T1000 (cell line): ENCODE results near the gene IGF2R.

Experiments
- DNase-seq: peaks from one replicate; lab custom pipeline; 2025; ENCODE audit warnings: mixed read lengths; lab: John Stamatoyannopoulos, UW

The IGF2R gene

DNA sequence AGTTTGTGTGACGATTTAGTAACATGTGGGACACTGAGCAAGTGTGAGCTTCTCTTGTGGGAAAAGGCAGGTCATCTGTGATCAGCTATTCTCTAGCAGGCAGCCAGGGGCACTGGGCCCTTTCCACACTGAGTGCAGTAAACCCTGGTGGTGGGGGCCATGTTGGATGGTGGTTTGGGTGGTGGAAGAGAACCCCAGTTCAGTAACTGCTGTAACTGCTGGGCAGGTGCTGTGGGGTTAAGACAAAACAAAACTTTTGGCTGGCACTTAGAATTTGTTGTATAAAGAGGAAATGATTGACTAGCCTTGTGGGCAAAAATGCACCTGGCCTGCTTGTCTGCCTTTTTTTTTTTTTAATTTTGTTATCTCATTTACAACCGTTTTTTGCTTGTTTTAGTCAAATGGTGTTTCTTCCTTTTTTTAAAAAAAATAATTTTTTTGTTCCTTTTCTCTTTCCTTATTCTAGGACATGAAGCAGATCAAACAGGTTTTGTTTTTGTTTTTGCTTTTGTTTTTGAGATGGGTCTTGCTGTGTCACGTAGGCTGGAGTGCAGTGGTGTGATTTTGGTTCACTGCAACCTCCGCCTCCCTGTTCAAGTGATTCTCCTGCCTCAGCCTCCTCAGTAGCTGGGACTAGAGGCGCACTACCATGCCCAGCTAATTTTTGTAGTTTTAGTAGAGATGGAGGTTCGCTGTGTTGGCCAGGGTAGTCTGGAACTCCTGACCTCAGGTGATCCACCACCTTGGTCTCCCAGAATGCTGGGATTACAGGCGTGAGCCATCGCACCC is 59.8 kb downstream of the IGF2R start:
- DNase-seq = no peak

GRCh38 chr6:160029525-160029924 is 60.6 kb downstream of the IGF2R start:
- DNase-seq = no peak

GRCh38 chr6:160030103-160030502 is 61.2 kb downstream of the IGF2R start:
- DNase-seq = peak; percentile 65

DNA sequence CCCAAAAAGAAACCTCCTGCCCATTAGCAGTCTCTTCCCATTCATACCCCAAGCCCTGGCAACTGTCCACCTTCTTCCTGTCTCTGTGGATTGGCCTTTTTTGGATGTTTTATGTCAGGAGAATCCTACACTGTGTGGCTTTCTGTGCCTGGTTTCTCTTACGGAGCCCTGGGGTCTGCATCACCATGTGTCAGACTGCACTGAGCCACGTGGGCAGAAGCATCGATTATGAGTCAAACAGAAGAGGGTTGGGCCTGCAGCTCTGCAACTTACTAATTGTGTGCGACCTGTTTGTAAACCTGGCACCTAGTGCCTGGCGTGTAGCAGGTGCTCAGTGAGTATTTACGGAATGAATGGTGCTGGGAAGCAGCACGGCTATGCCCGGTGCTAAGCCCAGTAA is 62.6 kb downstream of the IGF2R start:
- DNase-seq = no peak

GRCh38 chr6:160031871-160032270 is 63.0 kb downstream of the IGF2R start:
- no peak for DNase-seq

DNA sequence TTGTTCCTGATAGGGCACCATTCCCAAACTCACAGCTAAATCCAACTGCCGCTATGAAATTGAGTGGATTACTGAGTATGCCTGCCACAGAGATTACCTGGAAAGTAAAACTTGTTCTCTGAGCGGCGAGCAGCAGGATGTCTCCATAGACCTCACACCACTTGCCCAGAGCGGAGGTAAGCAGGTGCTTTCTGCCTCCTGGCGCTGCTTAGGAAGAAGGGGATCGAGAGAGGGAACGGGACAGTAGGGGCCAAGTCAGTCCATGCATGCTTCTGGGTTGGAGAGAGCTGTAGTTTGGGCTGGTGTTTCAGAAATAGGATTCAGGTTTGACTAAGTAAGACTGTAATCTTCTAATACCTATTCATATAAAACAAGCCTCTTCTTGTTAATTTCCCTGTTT is 63.7 kb downstream of the IGF2R start:
- no peak for DNase-seq

DNA sequence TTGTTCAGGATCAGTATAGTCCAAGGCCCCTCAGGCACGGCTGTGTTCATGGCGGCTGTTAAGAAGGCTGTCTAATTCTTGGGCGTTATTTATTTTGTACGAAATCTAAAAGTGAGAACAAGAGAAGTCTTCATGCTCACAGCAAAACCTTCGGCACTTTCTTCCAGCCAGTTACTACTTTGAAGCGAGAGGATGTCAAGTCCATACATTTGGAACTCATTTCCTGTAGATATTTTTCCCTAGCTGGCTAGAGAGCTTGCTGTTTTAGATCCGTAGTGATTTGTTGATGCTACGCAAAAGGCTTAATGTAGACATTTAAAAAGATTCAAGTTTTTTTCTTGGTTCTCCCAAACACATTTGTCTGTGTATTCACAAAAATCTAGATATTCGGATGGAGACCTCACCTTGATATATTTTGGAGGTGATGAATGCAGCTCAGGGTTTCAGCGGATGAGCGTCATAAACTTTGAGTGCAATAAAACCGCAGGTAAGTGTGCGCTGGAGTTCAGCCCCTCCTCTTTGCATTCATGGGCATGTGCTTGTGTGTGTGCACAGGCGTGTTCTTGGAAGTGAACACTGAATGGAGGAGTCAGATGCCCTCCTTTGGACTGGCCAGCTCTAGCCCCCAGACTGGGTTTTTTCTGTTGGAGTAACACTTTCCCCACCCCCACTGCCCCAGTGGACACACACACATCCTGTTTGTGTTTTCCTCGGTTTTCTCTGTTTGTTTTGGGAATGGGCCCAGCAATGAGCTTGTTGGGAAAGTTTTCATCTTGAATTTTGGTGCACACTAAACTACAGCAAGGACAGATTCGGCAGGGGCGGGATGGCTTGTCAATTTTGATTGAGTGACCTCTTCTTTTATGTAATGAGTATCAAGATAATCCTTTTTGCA is 65.4 kb downstream of the IGF2R start:
- DNase-seq = no peak

- DNase-seq = no peak
These were observed 66.4 kb downstream of the IGF2R start for GRCh38 chr6:160035241-160035640.

GRCh38 chr6:160035693-160036330 is 66.9 kb downstream of the IGF2R start:
- DNase-seq = no peak

DNA sequence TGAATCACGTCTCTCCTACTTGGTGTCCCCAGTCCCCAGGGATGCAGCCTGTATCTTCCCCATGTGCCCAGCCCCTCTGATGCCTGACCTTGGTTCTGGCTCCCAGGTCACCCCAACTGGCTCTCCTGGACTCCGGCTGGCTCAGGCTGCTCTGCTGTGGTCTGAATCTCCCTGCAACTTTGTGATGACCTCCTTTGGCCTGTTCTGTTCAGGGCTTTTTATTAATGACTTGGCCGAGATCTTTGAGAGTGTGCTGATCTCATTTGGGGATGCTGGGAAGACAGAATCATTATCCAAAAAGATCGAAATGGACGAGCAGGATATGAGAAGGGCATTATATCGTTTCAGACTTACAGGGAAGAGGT is 67.4 kb downstream of the IGF2R start:
- DNase-seq = no peak

DNA sequence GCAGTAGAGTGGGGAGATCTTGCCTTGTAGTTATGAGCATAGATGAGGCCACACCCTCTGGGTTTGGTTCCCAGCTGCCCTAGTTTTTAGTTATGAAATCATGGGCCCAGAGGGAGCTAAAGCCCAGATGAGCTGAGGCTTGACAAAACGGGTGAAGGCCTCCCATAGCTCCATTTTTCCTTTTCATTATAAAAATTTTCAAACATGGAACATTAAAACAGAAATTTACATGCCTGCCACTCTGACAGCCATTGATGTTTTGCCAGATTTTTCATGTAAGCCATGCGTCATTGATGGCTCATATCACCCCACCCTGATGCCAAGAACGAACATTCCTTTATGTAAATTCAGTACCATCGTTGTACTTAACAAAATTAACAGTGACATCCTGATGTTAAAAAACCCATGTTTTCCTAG is 67.9 kb downstream of the IGF2R start:
- DNase-seq = peak; percentile 20

GRCh38 chr6:160038479-160038878 is 69.6 kb downstream of the IGF2R start:
- no peak for DNase-seq

DNA sequence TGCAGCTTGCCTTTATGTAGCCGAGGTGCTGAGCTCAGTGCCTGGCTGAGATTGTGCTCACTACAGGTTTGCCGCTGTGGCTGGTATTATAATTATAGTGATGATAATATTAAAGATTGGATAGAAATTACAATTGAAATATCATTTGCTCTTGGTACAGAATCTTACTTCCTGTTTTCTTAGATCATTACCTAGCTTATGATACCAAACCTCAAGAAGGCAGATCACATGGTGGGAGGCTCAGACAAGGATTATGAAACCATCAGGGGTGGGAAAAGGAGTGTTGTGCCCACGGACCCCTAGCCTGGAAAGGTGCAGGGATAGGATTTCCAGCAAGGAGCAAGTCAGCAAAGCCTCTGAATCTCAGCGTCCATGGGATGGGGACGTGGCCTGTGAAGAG is 70.6 kb downstream of the IGF2R start:
- no peak for DNase-seq

DNA sequence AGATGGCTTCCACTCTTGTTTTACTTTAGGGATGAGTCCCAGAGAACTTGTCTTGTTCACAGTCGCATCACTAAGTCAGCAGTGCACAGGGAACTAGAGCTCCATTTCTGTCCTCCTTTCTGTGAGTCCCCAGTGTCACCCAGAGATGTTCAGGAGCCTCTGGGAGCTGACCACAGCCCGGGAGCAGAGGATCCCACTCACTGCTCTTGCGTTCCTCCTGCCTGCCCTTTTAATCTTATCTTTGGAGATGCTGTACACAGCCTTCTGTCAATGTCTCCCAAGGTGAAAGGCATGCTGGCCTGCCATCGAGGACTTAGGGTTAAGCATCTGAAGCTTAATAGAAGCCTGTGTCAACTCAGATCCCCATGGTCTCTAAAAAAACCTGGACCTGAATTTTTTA is 71.2 kb downstream of the IGF2R start:
- DNase-seq = no peak

GRCh38 chr6:160040527-160041264 is 71.8 kb downstream of the IGF2R start:
- DNase-seq = no peak

DNA sequence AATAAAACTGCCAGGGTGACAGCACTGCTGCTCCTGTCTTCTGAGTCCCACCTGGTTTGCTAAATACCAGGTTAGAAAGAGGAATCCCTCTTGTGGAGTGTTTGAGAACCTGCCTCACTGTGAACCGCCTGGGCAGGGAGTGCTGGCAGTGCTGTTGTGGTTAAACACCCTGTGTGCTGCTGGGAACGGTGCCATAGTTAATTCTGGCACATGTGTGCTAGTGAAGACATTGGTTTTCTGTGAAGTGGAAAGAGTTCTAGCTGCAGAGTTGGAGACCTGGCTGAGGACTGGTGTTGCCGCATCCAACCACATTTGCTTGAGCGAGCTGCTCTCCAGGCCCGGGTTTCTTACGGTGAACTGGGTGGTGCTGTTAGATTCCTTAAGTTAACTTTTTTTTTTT is 72.7 kb downstream of the IGF2R start:
- no peak for DNase-seq

DNA sequence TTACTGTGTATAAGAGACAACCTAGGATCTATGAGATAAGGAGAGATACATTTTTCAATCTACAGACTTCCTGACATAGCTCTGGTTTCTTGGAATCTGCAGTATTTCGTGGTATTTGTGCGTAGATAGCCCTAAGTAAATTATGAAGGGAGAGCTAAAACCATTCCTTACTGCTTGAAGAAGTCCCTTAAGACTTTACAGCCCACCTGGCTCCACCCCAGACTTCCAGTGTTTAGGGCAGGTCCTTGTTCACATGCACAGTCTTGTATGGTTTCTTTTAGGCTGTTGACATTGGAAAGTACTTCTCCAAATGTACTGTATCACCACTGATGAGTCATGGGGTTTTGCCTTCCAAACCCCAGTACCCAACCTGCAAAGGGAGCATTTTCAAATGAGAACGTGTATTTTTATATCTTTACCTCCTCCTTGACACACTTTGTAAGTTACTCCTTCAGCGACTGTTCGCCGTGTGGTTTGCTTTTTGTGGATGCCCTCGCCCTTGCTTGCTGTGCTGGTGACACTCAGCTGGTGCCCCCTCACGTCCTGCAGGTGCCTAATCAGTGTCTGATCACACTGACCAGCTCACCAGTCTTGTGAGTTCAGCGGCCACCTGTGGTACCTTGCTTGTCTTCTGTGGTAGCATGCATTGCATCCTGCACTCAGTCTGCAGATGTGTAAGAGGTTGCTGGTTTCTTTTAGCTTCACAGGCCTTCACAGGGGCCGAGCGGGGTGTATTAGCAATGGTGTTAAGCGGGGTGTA is 73.3 kb downstream of the IGF2R start:
- no peak for DNase-seq

- DNase-seq = no peak
These were observed 74.0 kb downstream of the IGF2R start for GRCh38 chr6:160042788-160043301.

GRCh38 chr6:160043784-160044183 is 74.9 kb downstream of the IGF2R start:
- no peak for DNase-seq

- DNase-seq = no peak
These were observed 75.8 kb downstream of the IGF2R start for GRCh38 chr6:160044687-160045086.

GRCh38 chr6:160048471-160048870 is 79.6 kb downstream of the IGF2R start:
- DNase-seq = no peak
